Smooth muscle cell (in vitro differentiated cells): ENCODE results near the gene WARS2. TPM values are rescaled to one million over a fixed set of nuclear protein-coding genes. Genes with fewer than 3 reads are reported as not detected.

Experiments
- DNase-seq: peaks from one replicate; lab custom pipeline; 2025; ENCODE audit not compliant: unreplicated experiment; lab: John Stamatoyannopoulos, UW
- H2AFZ ChIP-seq: fragments of 200-600 bp; sonication (generic); 2 replicates; pipeline ENCODE4 v1.6.0; 2016; ENCODE audit warnings: antibody characterized with exemption, low read depth, mild to moderate bottlenecking
- H3F3A ChIP-seq: fragments of 200-600 bp; sonication (generic); 2 replicates; pipeline ENCODE4 v1.6.0; 2017; ENCODE audit warnings: antibody characterized with exemption, low read depth
- H3K27ac ChIP-seq: fragments of 200-600 bp; sonication (generic); 2 replicates; pipeline ENCODE4 v1.5.1; 2016; ENCODE audit warnings: low read depth, mild to moderate bottlenecking
- H3K27me3 ChIP-seq: fragments of 200-600 bp; sonication (generic); 2 replicates; pipeline ENCODE4 v1.6.1; 2016; ENCODE audit warnings: low read depth, mild to moderate bottlenecking
- H3K36me3 ChIP-seq: fragments of 200-600 bp; sonication (generic); 2 replicates; pipeline ENCODE4 v1.5.1; 2016; ENCODE audit warnings: low read depth
- H3K4me1 ChIP-seq: fragments of 200-600 bp; sonication (generic); 2 replicates; pipeline ENCODE4 v1.5.1; 2016; ENCODE audit warnings: low read depth
- H3K4me2 ChIP-seq: fragments of 200-600 bp; sonication (generic); 2 replicates; pipeline ENCODE4 v1.6.0; 2016; ENCODE audit warnings: mild to moderate bottlenecking
- H3K4me3 ChIP-seq: fragments of 200-600 bp; sonication (generic); 2 replicates; pipeline ENCODE4 v1.5.1; 2016; ENCODE audit warnings: mild to moderate bottlenecking
- H3K79me2 ChIP-seq: fragments of 200-600 bp; sonication (generic); 2 replicates; pipeline ENCODE4 v1.6.0; 2016; ENCODE audit warnings: low read depth, mild to moderate bottlenecking
- H3K9ac ChIP-seq: fragments of 200-600 bp; sonication (generic); 2 replicates; pipeline ENCODE4 v1.6.0; 2016; ENCODE audit warnings: low read depth
- H3K9me3 ChIP-seq: fragments of 200-600 bp; sonication (generic); replicated peaks from 2 replicates; pipeline ENCODE4 v1.5.1; 2016; ENCODE audit warnings: low read depth
- H4K20me1 ChIP-seq: fragments of 200-600 bp; sonication (generic); 2 replicates; pipeline ENCODE4 v1.6.0; 2016; ENCODE audit warnings: low read depth
- WGBS: methylation state at CpG from one replicate; pipeline ENCODE4 v1.1.7; 2016; ENCODE audit warnings: low lambda C conversion rate; 5-methylcytosine and 5-hydroxymethylcytosine counted together
- polyA plus RNA-seq: library from polyadenylated mRNA; unstranded; fragments of >200 nt; fragmentation: Nextera tagmentation; extraction: Ambion mirVana; gene quantifications from 2 replicates; pipeline ENCODE4 v1.2.1, GENCODE V29; 2016
- total RNA-seq: library from RNA; depleted of rRNA; stranded (reverse); fragments of >200 nt; gene quantifications from 2 replicates; pipeline ENCODE4 v1.2.3, GENCODE V29; 2014
- TF ChIP-seq, protein P1 (sequence below): fragments of 200-600 bp; sonication (generic); IDR thresholded peaks from 2 replicates; pipeline ENCODE4 v1.5.1; 2017; ENCODE audit warnings: borderline replicate concordance, mild to moderate bottlenecking, antibody characterized with exemption; ENCODE audit not compliant: insufficient read depth, poor library complexity, severe bottlenecking

WARS2 gene
- total and polyA plus RNA-seq, 2 experiments from 2014 or later = 5.9 to 9.6 TPM

DNA sequence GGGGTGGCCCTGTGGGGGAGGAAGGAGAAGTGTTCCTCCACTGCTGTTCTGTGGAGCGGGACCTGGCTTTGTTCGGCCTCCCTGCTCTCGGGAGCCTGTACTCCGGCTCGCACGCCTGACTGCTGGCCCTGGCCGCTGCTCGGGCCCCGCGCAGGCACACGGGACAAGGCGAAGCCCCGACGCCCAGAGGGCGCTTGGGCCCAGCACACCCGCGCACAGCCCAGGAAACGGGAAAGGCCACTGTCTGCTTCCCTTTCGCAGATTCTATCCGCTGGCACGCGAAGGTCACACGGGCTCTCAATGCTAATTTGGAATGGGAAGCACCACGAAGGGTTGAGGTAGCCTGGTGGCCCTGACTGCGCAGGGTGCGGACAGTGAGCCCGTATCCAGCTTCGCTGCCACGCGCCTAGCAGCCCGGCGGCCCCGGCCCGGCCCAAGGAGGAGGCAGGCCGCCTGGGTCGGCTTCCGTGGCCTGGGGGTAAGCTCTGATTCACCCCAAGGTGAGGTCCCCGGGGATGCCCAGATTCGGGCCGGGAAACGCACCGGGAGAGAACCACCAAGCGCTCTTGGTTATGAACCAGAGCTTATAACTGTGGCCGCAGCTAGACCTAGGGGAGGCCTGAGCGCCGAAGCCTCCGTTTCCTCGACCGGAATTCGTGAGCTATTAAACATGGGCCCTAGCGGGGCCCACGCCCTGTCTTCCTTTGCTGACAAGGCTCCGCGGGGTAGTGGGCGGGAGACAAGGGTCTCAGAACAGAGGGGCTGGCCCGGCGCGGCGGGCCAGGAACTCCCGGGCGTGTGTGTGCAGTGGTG, 132.6 kb downstream of the WARS2 start:
- Histone ChIP-seq H3K9ac (no peak overlapping the region), H3K4me3 (peak overlapping the region; percentile 43), H3F3A (no peaks in the 10 kb centered on the region), H3K4me2 (peak overlapping the region; percentile 70), H3K9me3 (no peaks in the 10 kb centered on the region), H2AFZ (no peak overlapping the region), H3K27ac (no peak overlapping the region), H3K27me3 (peaks cover 58% of the 10 kb centered on the region), H3K36me3 (no peaks in the 10 kb centered on the region), H3K4me1 (no peaks in the 10 kb centered on the region), H4K20me1 (no peaks in the 10 kb centered on the region), H3K79me2 (no peaks in the 10 kb centered on the region)
- TF ChIP-seq, protein P1, sequence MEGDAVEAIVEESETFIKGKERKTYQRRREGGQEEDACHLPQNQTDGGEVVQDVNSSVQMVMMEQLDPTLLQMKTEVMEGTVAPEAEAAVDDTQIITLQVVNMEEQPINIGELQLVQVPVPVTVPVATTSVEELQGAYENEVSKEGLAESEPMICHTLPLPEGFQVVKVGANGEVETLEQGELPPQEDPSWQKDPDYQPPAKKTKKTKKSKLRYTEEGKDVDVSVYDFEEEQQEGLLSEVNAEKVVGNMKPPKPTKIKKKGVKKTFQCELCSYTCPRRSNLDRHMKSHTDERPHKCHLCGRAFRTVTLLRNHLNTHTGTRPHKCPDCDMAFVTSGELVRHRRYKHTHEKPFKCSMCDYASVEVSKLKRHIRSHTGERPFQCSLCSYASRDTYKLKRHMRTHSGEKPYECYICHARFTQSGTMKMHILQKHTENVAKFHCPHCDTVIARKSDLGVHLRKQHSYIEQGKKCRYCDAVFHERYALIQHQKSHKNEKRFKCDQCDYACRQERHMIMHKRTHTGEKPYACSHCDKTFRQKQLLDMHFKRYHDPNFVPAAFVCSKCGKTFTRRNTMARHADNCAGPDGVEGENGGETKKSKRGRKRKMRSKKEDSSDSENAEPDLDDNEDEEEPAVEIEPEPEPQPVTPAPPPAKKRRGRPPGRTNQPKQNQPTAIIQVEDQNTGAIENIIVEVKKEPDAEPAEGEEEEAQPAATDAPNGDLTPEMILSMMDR = no peak
- WGBS = 37% methylated on average over 58 of the region's 61 CpGs
- no peak for DNase-seq

DNA sequence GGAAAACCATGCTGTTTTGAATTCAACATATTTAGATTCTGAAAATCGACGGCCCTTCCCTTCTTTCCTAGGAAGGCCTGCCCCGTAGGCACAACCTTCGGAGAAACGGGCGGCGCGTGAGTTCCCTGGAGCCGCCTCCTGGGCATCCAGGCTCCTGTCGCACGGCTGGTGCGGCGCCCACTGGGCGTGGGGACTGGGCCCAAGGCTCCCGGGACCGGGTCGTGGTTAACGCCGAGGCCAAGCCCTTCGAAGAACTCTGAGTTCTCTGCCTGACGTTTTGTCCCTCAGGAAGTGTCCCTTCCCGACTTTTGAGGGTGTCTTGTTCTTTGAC, 133.1 kb downstream of the WARS2 start:
- Histone ChIP-seq H2AFZ (no peak overlapping the region), H4K20me1 (no peaks in the 10 kb centered on the region), H3K4me1 (no peaks in the 10 kb centered on the region), H3K27me3 (peaks cover 63% of the 10 kb centered on the region), H3K27ac (no peak overlapping the region), H3K79me2 (no peaks in the 10 kb centered on the region), H3K36me3 (no peaks in the 10 kb centered on the region), H3K9me3 (no peaks in the 10 kb centered on the region), H3K9ac (no peak overlapping the region), H3K4me2 (no peak overlapping the region), H3F3A (no peaks in the 10 kb centered on the region), H3K4me3 (no peak overlapping the region)
- DNase-seq = no peak
- TF ChIP-seq, protein P1 = no peak
- WGBS = 51% methylated on average over 22 of the region's 22 CpGs

DNA sequence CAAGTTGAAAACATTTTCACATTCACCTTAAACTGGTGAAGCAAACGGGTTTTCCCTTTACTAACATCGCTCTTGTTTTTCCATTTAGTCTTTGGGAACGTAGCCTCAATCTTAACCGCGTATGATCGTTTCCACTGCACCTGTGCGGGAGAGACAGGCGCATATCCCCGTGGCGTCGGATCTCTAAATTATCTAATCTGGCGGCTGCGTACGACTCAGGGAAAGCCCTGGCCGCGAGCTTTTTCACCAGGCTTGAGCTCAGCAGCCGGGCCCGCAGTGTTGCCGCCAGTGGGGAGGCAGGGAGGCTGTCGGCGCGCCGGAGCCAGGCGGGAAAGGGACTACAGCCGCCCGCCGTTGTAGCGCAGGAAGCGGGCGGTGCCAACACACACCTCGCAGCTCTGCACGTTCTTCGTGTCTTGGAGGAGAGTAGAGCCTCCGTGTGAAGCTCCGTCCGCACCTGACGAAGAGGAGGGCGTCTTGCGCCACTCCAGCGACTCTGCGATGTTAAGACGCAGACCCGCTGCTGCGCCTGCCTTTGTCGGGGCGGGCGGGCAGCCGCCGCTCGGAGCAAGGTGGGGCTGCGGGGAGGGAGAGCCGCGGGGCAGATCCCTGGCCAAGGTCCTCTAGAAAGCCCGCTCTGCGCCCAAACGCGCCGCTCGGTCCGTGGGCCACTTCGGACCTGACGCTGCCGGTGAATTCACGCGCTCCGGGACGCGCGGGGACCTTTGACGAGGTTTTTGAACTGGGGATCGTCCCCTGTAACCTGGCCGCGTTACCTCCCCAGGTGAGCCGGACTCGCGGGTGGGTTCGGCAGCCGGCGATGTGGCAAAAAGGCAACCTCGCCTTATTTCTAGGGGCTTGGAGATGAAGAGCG, 133.8 kb downstream of the WARS2 start:
- Histone ChIP-seq H3K9ac (no peak overlapping the region), H2AFZ (no peak overlapping the region), H3K4me2 (no peak overlapping the region), H3K9me3 (no peaks in the 10 kb centered on the region), H3K4me1 (no peaks in the 10 kb centered on the region), H3K27me3 (peaks cover 65% of the 10 kb centered on the region), H3K36me3 (no peaks in the 10 kb centered on the region), H4K20me1 (no peaks in the 10 kb centered on the region), H3F3A (no peaks in the 10 kb centered on the region), H3K27ac (no peak overlapping the region), H3K79me2 (no peaks in the 10 kb centered on the region), H3K4me3 (no peak overlapping the region)
- TF ChIP-seq, protein P1 = no peak
- no peak for DNase-seq
- WGBS = 35% methylated on average over 76 of the region's 81 CpGs
